GM04504 (cell line): ENCODE measurements around the gene ANKRD13B.

Source experiments
- DNase-seq: peaks from one replicate; pipeline ENCODE4 v3.0.0-alpha.2; 2012; ENCODE audit warnings: low read depth

ANKRD13B gene

GRCh38 chr17:29616300-29617048 is 23.5 kb downstream of the ANKRD13B start:
- DNase-seq = no peak

GRCh38 chr17:29617125-29617480 is 24.2 kb downstream of the ANKRD13B start:
- no peak for DNase-seq

- no peak for DNase-seq
Observed at GRCh38 chr17:29617481-29618271, 24.7 kb downstream of the ANKRD13B start.

GRCh38 chr17:29618272-29619065 is 25.5 kb downstream of the ANKRD13B start:
- DNase-seq = no peak

- DNase-seq = no peak
Observed at GRCh38 chr17:29619251-29619650, 26.3 kb downstream of the ANKRD13B start.

- no peak for DNase-seq
Observed at GRCh38 chr17:29620271-29620670, 27.3 kb downstream of the ANKRD13B start.

- no peak for DNase-seq
Observed at GRCh38 chr17:29620779-29621500, 28.0 kb downstream of the ANKRD13B start.

- DNase-seq = no peak
Observed at GRCh38 chr17:29621751-29622194, 28.8 kb downstream of the ANKRD13B start.

- no peak for DNase-seq
Observed at GRCh38 chr17:29622337-29623282, 29.7 kb downstream of the ANKRD13B start, which contains the start of gene CORO6. Gene CORO6 (minus strand): TSS chr17:29622912. CDS start chr17:29621421, 1,491 bp downstream.

- DNase-seq = no peak
Observed at GRCh38 chr17:29623283-29623647, 30.3 kb downstream of the ANKRD13B start.

- DNase-seq = no peak
Observed at GRCh38 chr17:29624586-29624985, 31.7 kb downstream of the ANKRD13B start.

GRCh38 chr17:29625037-29625750 is 32.3 kb downstream of the ANKRD13B start:
- DNase-seq = no peak

GRCh38 chr17:29627951-29628350 is 35.0 kb downstream of the ANKRD13B start:
- DNase-seq = no peak

- DNase-seq = no peak
Observed at GRCh38 chr17:29628644-29629043, 35.7 kb downstream of the ANKRD13B start.

- no peak for DNase-seq
Observed at GRCh38 chr17:29629839-29630238, 36.9 kb downstream of the ANKRD13B start.

- DNase-seq = no peak
Observed at GRCh38 chr17:29630630-29631193, 37.8 kb downstream of the ANKRD13B start.

GRCh38 chr17:29633886-29634285 is 41.0 kb downstream of the ANKRD13B start:
- DNase-seq = no peak

GRCh38 chr17:29640413-29640812 is 47.5 kb downstream of the ANKRD13B start:
- DNase-seq = peak; percentile 50

- no peak for DNase-seq
Observed at GRCh38 chr17:29640981-29641642, 48.2 kb downstream of the ANKRD13B start.
